KOPT-K1 (cell line): Measurements from ENCODE around the gene TAX1BP3.
A peak's percentile ranks its signal among the peaks of the same experiment; 100 is the strongest.

Source experiments
- H3K27ac ChIP-seq: fragments of 200-600 bp; sonication (generic); 2 replicates; pipeline ENCODE4 v1.5.1; 2016; ENCODE audit warnings: antibody characterized with exemption, mild to moderate bottlenecking, low read depth, low read length; ENCODE audit not compliant: poor library complexity, severe bottlenecking
- H3K36me3 ChIP-seq: fragments of 200-600 bp; sonication (generic); 2 replicates; pipeline ENCODE4 v1.5.1; 2017; ENCODE audit warnings: antibody characterized with exemption, mild to moderate bottlenecking, low read length, moderate library complexity; ENCODE audit not compliant: insufficient read depth
- H3K9me3 ChIP-seq: fragments of 200-600 bp; sonication (generic); 2 replicates; pipeline ENCODE4 v1.5.1; 2017; ENCODE audit warnings: antibody characterized with exemption, low read length, mild to moderate bottlenecking; ENCODE audit not compliant: insufficient read depth, poor library complexity, severe bottlenecking

Gene TAX1BP3

GRCh38 chr17:3657588-3657869 is 10.8 kb downstream of the TAX1BP3 start:
- Histone ChIP-seq H3K9me3 (no peaks in the 10 kb centered on the region), H3K36me3 (no peaks in the 10 kb centered on the region), H3K27ac (no peak overlapping the region)

DNA sequence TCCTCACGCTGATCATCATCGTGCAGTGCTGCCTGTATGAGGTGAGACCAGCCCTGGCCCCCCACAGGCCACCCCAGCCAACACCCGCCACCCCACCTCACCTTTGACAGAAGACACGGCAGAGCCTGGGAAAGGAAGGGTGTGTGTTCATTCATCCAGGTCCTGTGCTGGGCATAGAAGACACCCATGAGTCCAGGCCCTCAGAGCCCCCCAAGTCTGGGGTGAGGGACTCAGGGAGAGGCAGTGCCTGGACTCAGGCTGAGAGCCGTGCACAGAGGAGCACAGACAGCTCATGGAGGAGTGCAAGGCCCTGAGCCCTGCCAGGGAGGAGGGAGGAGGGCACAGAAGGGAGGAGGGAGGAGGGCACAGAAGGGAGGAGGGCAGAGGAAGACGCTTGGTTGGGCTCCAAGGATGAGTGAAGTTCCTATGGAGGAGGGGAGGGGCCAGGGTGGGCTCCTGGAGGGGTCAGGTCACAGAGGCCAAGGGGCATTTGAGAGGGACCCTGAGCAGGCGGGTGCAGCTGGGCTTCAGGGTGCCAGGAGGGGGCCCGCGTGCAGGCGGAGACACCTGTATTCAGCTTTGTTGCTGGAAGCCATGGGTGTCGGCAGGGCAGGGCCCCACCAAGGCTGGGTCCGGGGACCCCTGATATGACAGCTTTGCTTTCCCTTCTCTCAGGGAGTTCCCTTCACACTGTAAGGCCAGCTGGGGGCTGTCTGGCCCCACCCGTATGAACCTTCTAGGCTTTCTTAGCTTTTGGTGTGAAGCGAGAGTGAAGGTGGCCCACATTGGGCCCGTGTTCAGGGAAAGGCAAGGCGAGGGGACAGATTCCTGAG is 11.4 kb downstream of the TAX1BP3 start:
- Histone ChIP-seq H3K9me3 (no peaks in the 10 kb centered on the region), H3K27ac (no peak overlapping the region), H3K36me3 (no peaks in the 10 kb centered on the region)

DNA sequence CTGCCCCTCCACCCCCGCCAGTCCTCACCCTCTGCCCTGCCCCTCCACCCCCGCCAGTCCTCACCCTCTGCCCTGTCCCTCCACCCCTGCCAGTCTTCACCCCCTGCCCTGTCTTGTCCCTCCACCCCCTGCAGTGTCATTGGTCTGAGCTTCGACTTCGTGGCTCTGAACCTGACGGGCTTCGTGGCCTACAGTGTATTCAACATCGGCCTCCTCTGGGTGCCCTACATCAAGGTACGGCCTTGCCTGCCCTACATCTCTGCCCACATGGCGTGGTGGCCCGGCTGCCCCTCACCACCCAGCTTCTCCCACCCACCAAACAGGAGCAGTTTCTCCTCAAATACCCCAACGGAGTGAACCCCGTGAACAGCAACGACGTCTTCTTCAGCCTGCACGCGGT is 12.0 kb downstream of the TAX1BP3 start:
- Histone ChIP-seq H3K9me3 (no peaks in the 10 kb centered on the region), H3K36me3 (no peaks in the 10 kb centered on the region), H3K27ac (no peak overlapping the region)

DNA sequence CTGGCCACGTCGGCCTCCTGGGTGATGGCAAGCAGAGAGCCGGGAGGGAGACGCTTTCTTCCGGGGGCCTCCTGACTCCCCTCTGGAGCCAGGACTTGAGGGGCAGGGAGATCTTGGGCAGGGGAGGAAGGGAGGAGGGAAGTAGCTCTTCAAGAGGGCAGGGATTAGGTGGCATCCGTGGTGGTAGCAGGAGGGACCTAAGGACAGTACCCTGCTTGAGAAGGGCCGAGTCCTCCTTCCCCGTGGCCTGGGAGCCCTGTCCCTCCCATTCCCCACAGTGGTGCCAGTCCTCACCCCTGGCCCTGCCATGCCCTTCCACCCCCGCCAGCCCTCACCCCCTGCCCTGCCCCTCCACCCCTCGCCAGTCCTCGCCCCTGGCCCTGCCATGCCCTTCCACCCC is 12.6 kb downstream of the TAX1BP3 start:
- H3K36me3 ChIP-seq, result no peaks in the 10 kb centered on the region
- no peaks in the 10 kb centered on the region for H3K9me3 ChIP-seq
- no peak overlapping the region for H3K27ac ChIP-seq

- Histone ChIP-seq H3K27ac (no peak overlapping the region), H3K36me3 (peaks cover 5% of the 10 kb centered on the region; the same call in 1 of the 2 replicates)
These were observed 20.4 kb downstream of the TAX1BP3 start for GRCh38 chr17:3647769-3648555.

DNA sequence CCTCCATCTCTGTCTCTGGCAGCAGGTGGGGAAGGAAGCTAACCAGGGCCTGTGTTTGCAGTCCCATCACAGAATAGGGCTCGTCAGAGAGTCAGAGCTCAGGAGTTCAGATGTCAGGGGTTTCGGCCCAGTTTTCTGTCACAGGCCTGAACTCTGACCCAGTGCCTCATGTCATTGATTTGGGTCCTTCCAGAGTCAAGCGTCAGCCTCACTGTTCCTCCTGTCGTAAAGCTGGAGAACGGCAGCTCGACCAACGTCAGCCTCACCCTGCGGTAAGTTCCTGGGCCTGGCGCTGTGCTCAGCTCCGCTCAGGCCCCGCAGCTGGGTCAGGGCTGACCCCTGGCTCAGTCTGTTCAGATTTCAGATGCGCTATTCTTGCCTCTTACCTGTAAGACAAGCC is 21.1 kb downstream of the TAX1BP3 start:
- Histone ChIP-seq H3K27ac (no peak overlapping the region), H3K9me3 (no peaks in the 10 kb centered on the region), H3K36me3 (peaks cover 5% of the 10 kb centered on the region; the same call in 1 of the 2 replicates)

More at GRCh38 chr17:3647769-3648555, 20.4 kb downstream of the TAX1BP3 start:
- H3K9me3 ChIP-seq, result no peaks in the 10 kb centered on the region

DNA sequence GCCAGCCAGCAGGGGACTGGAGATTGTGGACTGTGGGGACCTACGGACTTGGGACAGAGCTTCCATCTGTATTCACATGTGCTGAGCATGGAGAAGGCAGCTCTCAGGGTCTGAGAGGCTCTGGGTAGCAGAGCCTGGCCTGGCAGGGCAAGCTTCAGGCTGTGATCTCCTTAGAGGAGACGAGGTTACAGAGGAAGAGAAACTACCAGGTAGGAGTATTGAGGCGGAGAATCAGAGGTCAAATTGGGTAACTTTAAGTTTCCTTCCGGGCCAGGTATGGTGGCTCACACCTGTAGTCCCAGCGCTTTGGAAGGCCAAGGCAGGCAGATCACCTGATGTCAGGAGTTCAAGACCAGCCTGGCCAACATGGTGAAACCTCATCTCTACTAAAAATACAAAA is 23.1 kb downstream of the TAX1BP3 start:
- Histone ChIP-seq H3K9me3 (no peaks in the 10 kb centered on the region), H3K36me3 (peaks cover 5% of the 10 kb centered on the region; the same call in 1 of the 2 replicates), H3K27ac (no peak overlapping the region)

GRCh38 chr17:3643889-3644349 is 24.5 kb downstream of the TAX1BP3 start:
- no peak overlapping the region for H3K27ac ChIP-seq
- H3K9me3 ChIP-seq, result no peaks in the 10 kb centered on the region
- peaks cover 5% of the 10 kb centered on the region; the same call in 1 of the 2 replicates for H3K36me3 ChIP-seq

- no peaks in the 10 kb centered on the region for H3K36me3 ChIP-seq
- H3K9me3 ChIP-seq, result no peaks in the 10 kb centered on the region
- H3K27ac ChIP-seq, result no peak overlapping the region
These were observed 26.5 kb downstream of the TAX1BP3 start for GRCh38 chr17:3641717-3642486.

- Histone ChIP-seq H3K27ac (no peak overlapping the region), H3K9me3 (no peaks in the 10 kb centered on the region)
These were observed 27.4 kb downstream of the TAX1BP3 start for GRCh38 chr17:3641014-3641413.

DNA sequence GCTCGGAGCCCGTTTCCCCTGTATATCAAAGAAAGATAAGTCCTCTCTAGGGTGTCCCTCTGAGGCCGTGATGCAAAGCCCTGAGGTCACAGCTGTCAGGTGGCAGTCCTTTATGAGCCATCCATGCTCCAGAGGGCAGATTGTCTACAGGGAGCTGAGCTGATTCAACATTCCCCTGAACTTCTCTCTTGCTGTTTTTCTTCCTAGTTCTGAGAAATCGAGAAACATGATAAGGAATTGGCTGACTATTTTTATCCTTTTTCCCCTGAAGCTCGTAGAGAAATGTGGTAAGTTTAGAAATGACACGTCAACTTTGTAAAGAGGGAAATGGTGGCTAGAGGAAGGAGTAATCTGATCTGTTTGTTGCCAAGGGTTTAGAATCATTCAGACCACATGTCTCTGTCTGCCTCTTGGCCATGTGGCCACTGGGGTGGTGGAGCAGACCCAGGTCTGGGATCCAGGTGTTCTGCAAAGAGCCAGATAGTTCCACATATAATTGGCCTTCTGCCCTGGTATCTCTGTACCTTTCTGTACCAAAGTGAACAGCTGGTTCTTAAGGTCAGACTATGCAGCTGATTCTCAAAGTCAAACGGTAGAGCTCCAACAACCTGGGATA is 28.3 kb downstream of the TAX1BP3 start:
- Histone ChIP-seq H3K36me3 (no peaks in the 10 kb centered on the region), H3K27ac (no peak overlapping the region), H3K9me3 (no peaks in the 10 kb centered on the region)

More at GRCh38 chr17:3641014-3641413, 27.4 kb downstream of the TAX1BP3 start:
- H3K36me3 ChIP-seq, result no peaks in the 10 kb centered on the region

DNA sequence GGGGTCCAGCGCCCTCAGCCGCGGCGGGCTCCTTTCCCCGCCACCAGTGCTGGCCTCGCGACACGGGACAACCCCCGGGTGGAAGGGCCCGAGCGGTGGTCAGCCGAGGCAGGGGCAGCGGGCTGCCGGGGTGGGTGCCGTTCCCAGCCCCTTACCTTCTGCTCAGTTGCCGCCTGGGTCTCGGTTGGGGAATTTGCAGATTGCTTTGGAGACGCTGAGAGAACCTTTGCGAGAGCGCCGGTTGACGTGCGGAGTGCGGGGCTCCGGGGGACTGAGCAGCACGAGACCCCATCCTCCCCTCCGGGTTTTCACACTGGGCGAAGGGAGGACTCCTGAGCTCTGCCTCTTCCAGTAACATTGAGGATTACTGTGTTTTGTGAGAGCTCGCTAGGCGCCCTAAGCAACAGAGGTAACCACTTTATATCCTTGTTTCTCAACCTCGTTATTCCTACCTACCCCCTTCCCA is 31.4 kb downstream of the TAX1BP3 start:
- H3K36me3 ChIP-seq, result peaks cover 10% of the 10 kb centered on the region
- peak overlapping the region; percentile 84 for H3K27ac ChIP-seq
- no peaks in the 10 kb centered on the region for H3K9me3 ChIP-seq

GRCh38 chr17:3636154-3636907 is 32.0 kb downstream of the TAX1BP3 start, which contains the start of the genes CTNS and SHPK:
CTNS (plus strand) TSS chr17:3636760; CDS start chr17:3640207, 3,447 bp downstream.
SHPK (minus strand) TSS chr17:3636250; CDS start chr17:3636219, 31 bp downstream.
- Histone ChIP-seq H3K27ac (peak within 1 kb of the TSS; percentile 84), H3K9me3 (no peaks in the 10 kb centered on the region), H3K36me3 (peaks cover 11% of the 10 kb centered on the region)
